Effector CD8-positive, alpha-beta T cell (primary cell): ENCODE data around the gene PDZK1.
"Not testable (repeated sequence)": the region's sequence is repeated elsewhere in the genome, so short reads cannot be mapped to it uniquely, and the experiment has no call there.

Experiments used
- DNase-seq: peaks from one replicate; lab custom pipeline; 2025; lab: John Stamatoyannopoulos, UW

PDZK1 gene

GRCh38 chr1:145656245-145656943 lies 50.8 kb downstream of the PDZK1 start:
- not testable (repeated sequence) for DNase-seq

DNA sequence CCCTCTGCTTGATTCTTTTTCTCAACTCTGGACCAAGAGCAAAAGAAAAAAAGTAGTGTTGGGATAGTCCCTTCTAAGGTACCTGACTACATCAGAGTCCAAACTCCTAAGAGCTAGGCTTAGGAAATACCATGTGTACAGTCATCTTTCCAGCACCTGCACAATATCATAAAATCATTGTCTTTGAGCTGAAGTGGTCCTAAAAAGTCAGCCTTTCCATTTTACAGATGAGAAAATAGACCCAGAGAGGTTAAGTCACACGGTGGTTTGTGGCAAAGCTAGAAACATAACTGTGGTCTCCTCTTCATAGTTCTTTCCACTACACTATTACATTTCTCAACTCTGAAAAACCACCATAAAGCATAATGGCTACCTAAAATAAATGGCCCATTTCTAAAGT lies 63.2 kb downstream of the PDZK1 start:
- DNase-seq: not testable (repeated sequence)

DNA sequence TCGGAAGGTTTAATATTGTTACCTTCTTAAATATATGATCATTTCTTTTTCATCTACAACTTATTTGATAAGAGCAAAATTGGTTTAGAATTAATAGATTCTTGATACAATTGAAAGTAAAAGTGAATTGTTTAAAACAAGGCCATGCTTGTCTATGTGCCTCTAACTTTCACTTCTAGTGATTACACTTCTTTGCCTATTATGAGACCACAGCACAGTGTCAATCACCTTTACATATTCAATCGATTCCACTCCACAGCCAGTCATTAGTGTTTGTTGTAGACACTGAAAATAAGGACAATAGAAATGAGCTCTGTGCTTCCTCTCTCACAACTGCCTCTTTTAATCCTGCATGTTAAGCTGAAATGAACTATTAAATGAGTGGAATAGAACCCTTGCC lies 65.3 kb downstream of the PDZK1 start:
- DNase-seq: not testable (repeated sequence)

DNA sequence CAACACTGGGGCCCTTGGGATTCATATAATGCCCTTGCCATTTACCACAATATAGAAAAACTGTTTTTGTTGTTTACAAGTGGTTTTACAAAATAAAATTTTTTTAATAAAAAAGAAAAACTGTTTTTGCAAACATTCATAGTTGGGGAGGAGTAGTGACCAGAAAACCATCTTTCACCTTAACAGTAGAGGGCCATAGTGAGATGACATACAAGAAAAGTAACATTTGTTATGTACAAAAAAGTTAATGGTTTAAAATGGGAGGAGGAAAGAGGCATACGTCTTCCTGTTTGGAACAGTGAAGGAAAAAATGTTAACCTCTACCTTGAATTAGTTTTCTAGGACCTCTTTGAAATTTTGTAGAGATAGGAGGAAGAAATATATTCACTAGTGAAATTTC lies 70.9 kb downstream of the PDZK1 start:
- DNase-seq: not testable (repeated sequence)

- DNase-seq: not testable (repeated sequence)
Measured at GRCh38 chr1:145622177-145622576, 85.0 kb downstream of the PDZK1 start.
